Body of pancreas (tissue), 4 donors: Measurements from ENCODE around the gene DDA1. TPM values are rescaled to one million over a fixed set of nuclear protein-coding genes. Genes with fewer than 3 reads are reported as not detected.

Source experiments
- ATAC-seq: fragments of 150-250 bp; one replicate; pipeline ENCODE4 v1.9.1; 2016
- DNase-seq, 4 donors: peaks; one replicate each; pipeline ENCODE4 v3.0.0-alpha.2; 2019
- H3K27ac ChIP-seq, 4 donors: fragments of 200-600 bp; sonication (generic); 1 replicate in 3 of 4; 2 replicates in 1 of 4; pipeline versions ENCODE4 v1.5.1 to v1.6.1; 2016 to 2019; ENCODE audit warnings: mild to moderate bottlenecking in 1 of 4, mixed read lengths in 1 of 4, moderate library complexity in 1 of 4
- H3K27me3 ChIP-seq, 2 donors: fragments of 200-600 bp; sonication (generic); one replicate each; pipeline ENCODE4 v1.6.0; 2016; ENCODE audit warnings: mild to moderate bottlenecking in 1 of 2
- H3K36me3 ChIP-seq, 2 donors: fragments of 200-600 bp; sonication (generic); replicated peaks in 1 of 2; 2 replicates each; pipeline ENCODE4 v1.5.1; 2016; ENCODE audit warnings: low read depth in 2 of 2; ENCODE audit not compliant: insufficient read depth in 1 of 2
- H3K4me1 ChIP-seq: fragments of 200-600 bp; sonication (generic); one replicate; pipeline ENCODE4 v1.6.0; 2016
- H3K4me3 ChIP-seq, 2 donors: fragments of 200-600 bp; sonication (generic); 1 replicate in 1 of 2; 2 replicates in 1 of 2; pipeline ENCODE4 v1.5.1; 2016 to 2019
- H3K9me3 ChIP-seq, 3 donors: fragments of 200-600 bp; sonication (generic); 1 replicate in 2 of 3; 2 replicates in 1 of 3; pipeline ENCODE4 v1.5.1; 2016
- POLR2A ChIP-seq, 3 donors: fragments of 450-650 bp; IDR thresholded peaks; one replicate each; pipeline ENCODE4 v1.6.1; 2016; ENCODE audit warnings: antibody characterized with exemption in 3 of 3, mild to moderate bottlenecking in 2 of 3
- WGBS, 2 donors: methylation state at CpG; one replicate each; pipeline ENCODE4 v1.1.5; 2017; 5-methylcytosine and 5-hydroxymethylcytosine counted together
- intact Hi-C: fragments of 100-400 bp; cut with DNase I; formaldehyde crosslinking; loops from one replicate; pipeline ENCODE4 v1.15.1; 2023
- total RNA-seq, 2 donors: library from RNA; depleted of rRNA; stranded (reverse); fragments of >200 nt; gene quantifications; one replicate each; pipeline ENCODE4 v1.1.0, GENCODE V29; 2016
- TF ChIP-seq, protein P1 (sequence below), 7 experiments: fragments of 450-650 bp in 4 of 7; fragments of 200-600 bp in 3 of 7; sonication (generic) in 3 of 7; IDR thresholded peaks; one replicate each; pipeline ENCODE4 v1.5.1; 2016 to 2019; ENCODE audit warnings: antibody characterized with exemption in 7 of 7

Gene DDA1
- total RNA-seq, 2 donors from 2014 or later = 3.3 to 6.2 TPM

DNA sequence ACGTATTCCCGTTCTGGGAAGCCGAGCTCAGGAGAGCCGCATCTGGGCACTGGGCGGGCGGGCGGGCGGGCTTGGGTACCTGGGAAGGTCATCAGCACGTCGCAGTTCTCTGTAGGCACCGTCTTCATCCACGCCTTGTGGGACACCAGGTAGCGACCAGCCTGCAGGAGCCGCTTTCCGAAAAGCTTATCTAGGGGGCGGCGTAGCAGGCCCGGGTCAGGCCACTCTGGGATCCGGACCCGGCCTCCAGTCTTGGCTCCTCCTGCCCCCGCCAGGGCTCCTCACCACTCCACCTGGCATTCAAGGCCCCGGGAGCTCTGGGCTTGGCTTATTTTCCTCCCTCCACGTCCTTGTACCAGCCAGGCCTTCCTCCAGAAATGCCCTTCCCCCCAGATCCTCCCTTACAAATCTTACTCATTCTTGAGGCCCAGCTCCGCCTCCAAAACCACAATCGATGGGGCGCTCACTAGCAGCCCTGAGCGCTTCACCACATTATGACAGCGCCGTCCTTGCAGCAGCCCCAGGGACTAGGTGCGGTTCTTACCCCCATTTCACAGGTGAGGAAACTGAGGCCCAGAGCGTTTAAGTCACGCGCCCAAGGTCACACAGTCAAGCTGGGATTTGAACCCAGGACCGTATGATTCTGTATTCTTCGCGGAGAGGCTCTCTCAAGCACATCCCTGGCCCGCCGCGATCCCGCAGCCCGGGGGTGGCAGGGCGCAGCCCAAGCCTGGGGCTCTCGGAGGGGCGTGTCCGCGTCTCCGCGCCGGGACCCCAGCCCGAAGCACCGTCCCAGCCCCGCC is 24.4 kb downstream of the DDA1 start:
- Histone ChIP-seq H3K9me3 (no peaks in the 10 kb centered on the region), H3K4me3 (peak overlapping the region; percentile 36 to 51), H3K27ac (peak overlapping the region in 3 of 4 donors; percentile 37 to 63 (median 39)), H3K36me3 (no peaks in the 10 kb centered on the region), H3K4me1 (peaks cover 41% of the 10 kb centered on the region), H3K27me3 (no peaks in the 10 kb centered on the region)
- no peak for ATAC-seq
- TF ChIP-seq POLR2A (IDR thresholded peaks at IDR 0.05) = no peak
- TF ChIP-seq, protein P1, sequence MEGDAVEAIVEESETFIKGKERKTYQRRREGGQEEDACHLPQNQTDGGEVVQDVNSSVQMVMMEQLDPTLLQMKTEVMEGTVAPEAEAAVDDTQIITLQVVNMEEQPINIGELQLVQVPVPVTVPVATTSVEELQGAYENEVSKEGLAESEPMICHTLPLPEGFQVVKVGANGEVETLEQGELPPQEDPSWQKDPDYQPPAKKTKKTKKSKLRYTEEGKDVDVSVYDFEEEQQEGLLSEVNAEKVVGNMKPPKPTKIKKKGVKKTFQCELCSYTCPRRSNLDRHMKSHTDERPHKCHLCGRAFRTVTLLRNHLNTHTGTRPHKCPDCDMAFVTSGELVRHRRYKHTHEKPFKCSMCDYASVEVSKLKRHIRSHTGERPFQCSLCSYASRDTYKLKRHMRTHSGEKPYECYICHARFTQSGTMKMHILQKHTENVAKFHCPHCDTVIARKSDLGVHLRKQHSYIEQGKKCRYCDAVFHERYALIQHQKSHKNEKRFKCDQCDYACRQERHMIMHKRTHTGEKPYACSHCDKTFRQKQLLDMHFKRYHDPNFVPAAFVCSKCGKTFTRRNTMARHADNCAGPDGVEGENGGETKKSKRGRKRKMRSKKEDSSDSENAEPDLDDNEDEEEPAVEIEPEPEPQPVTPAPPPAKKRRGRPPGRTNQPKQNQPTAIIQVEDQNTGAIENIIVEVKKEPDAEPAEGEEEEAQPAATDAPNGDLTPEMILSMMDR (IDR thresholded peaks at IDR 0.05) = no peak
- DNase-seq = peak in 3 of 4 donors; percentile 32 to 55 (median 45)
- intact Hi-C loops = no loop called here
- 38 to 50% methylated on average over 17 to 52 of the region's 52 CpGs for WGBS, 2 donors

DNA sequence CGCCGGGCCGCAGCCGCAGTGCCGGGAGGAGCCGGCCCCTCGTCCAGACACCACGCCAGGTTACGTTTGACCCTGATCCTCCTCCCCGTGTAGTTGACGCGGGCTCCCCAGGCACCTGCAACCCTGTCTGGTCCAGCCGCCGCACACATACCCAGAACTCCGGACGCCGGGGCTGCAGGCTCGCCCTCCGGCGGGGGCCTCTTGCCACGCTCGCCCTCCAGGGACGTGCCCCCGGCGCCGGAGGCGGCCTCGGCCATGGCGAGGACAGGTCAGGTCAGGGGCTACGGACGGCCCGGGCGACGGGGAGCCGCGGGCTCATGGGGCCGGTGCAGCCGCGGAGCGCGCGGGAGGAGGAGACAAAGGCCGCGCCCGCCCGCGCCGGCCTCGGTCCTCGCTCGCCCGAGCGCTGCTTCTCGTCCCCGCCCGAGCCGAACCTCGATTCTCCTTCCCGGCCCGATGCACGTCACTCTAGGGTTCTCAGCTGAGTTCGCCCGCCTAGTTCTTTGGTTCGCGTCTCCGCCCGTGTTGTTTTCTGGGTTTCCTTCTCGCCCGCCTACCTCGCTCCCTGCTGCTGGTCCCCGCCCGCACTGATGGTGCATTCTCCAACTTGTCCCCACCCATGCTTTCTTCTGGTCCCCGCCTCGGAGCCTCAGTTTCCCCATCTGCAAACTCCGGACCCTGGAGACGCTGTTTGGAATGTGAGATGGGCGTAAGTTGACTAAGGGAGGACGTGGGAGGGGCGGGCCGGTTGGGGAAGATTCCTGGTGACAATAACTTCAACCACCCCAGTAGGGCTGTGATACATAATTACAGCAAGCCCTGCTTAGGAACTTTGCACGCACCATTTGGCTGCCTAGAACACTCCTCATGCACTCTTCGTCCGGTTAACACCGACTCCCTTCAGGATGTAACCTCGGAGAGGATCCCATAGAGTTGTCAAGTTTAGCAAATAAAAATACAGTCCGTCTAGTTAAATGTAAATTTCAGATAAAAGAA is 25.3 kb downstream of the DDA1 start, which contains the start of gene ANO8:
Gene ANO8 (minus strand): TSS at position 442 of the 996 bp plus-strand sequence. CDS start 185 bp downstream, at position 257.
- Histone ChIP-seq H3K27ac (peak within 1 kb of the TSS; percentile 18 to 63 (median 38)), H3K9me3 (no peaks in the 10 kb centered on the region), H3K4me3 (peak within 1 kb of the TSS; percentile 36 to 51), H3K4me1 (peaks cover 34% of the 10 kb centered on the region), H3K27me3 (no peaks in the 10 kb centered on the region), H3K36me3 (no peaks in the 10 kb centered on the region)
- 1 to 3% methylated on average over 38 to 86 of the region's 86 CpGs for WGBS, 2 donors
- intact Hi-C loops = no loop called here
- TF ChIP-seq, protein P1 (IDR thresholded peaks at IDR 0.05) = peak in 1 of 7 experiments; percentile 5
- no peak for TF ChIP-seq POLR2A (IDR thresholded peaks at IDR 0.05)
- peak; percentile 75 for ATAC-seq
- DNase-seq = peak; percentile 92 to 94 (median 93)

DNA sequence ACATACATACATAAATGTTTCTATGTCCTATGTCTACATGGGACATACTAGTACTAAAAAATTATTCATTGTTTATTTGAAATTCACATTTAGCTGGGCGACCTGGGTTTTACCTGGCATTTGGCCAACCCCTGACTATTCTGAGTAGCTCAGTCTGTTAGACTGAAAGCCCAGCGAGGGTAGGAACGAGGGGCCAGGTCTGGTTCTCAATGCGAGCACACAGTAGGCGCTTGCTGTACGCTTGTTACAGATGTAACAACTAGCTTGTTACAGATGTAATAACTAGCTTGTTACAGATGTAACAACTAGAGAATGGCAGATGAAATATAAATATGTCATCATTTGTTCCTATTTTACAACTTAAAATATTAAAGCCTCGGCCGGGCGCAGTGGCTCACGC is 26.2 kb downstream of the DDA1 start:
- TF ChIP-seq, protein P1 (IDR thresholded peaks at IDR 0.05) = no peak
- no peak for TF ChIP-seq POLR2A (IDR thresholded peaks at IDR 0.05)
- 60 to 65% methylated on average over 10 of the region's 10 CpGs for WGBS, 2 donors
- Histone ChIP-seq H3K27me3 (no peaks in the 10 kb centered on the region), H3K27ac (no peak overlapping the region), H3K9me3 (no peaks in the 10 kb centered on the region), H3K36me3 (no peaks in the 10 kb centered on the region), H3K4me3 (no peak overlapping the region), H3K4me1 (peaks cover 34% of the 10 kb centered on the region)
- DNase-seq (no peak), ATAC-seq (no peak)
- intact Hi-C loops = no loop called here

DNA sequence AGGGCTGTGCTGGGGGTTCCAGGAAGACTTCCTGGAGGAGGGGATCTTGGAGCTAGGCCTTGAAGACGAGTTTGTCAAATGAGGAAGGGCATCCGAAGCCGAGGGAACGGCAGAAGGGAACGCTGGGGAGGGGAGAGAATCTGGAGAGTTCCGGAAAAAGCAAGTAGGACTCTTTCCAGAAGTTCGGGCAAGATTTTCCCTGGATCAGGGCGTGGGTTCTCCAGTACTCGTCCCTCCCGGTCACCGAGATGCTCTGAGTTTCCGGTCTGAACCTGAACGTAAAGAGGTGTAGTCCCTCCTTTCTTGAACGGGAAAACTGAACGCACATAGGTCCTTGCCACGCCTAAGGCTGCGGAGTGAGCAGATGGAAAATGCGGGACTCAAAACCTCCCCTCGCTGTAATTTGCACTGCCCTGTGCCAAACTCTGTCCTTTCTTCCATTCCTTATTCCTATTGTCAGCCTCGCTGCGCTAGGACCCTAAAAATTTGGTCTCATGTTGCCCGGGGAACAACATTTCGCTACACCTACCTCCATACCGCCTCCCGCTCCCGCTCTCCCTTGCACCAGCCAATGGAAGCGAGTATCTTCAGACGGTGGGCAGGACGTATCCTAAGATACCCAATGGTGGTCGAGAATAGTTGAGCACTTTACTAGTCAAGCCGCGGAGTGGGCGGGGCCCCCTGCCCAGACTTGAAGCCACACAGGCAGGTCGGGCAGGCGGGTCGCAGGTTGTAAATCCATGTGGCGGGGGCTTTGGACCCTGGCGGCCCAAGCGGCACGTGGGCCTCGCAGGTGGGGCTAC is 27.7 kb downstream of the DDA1 start, which contains the start of gene GTPBP3:
Gene GTPBP3 (plus strand): TSS at position 682 of the 803 bp plus-strand sequence. CDS start 59 bp downstream, at position 741.
- intact Hi-C loops = no loop called here
- Histone ChIP-seq H3K4me3 (peak within 1 kb of the TSS; percentile 66 to 77), H3K9me3 (no peaks in the 10 kb centered on the region), H3K4me1 (peaks cover 34% of the 10 kb centered on the region), H3K27me3 (no peaks in the 10 kb centered on the region), H3K27ac (peak within 1 kb of the TSS; percentile 79 to 92 (median 88)), H3K36me3 (no peaks in the 10 kb centered on the region)
- peak; percentile 93 for ATAC-seq
- WGBS, 2 donors = 0 to 1% methylated on average over 37 to 40 of the region's 41 CpGs
- TF ChIP-seq POLR2A (IDR thresholded peaks at IDR 0.05) = peak in 2 of 3 donors; percentile 53 to 57
- TF ChIP-seq, protein P1 (IDR thresholded peaks at IDR 0.05) = peak in 1 of 7 experiments; percentile 16
- DNase-seq = peak; percentile 97 to 99 (median 98)
